GM23248 (cell line): Measurements from ENCODE around the gene FKBP8. TPM values are rescaled to one million over a fixed set of nuclear protein-coding genes. Genes with fewer than 3 reads are reported as not detected.

Source experiments
- DNase-seq: peaks from one replicate; pipeline ENCODE4 v3.0.0-alpha.2; 2015
- H2AFZ ChIP-seq: fragments of 200-600 bp; sonication (generic); 2 replicates; pipeline ENCODE4 v1.6.1; 2016; ENCODE audit warnings: antibody characterized with exemption
- H3F3A ChIP-seq: fragments of 200-600 bp; sonication (generic); 2 replicates; pipeline ENCODE4 v1.6.1; 2016; ENCODE audit warnings: mild to moderate bottlenecking, antibody characterized with exemption, mixed run types; ENCODE audit not compliant: insufficient read depth
- H3K27ac ChIP-seq: fragments of 200-600 bp; sonication (generic); 2 replicates; pipeline ENCODE4 v1.5.1; 2016; ENCODE audit warnings: mild to moderate bottlenecking
- H3K27me3 ChIP-seq: fragments of 200-600 bp; sonication (generic); replicated peaks from 2 replicates; pipeline ENCODE4 v1.6.1; 2016; ENCODE audit warnings: mild to moderate bottlenecking; ENCODE audit not compliant: insufficient read depth
- H3K36me3 ChIP-seq: fragments of 200-600 bp; sonication (generic); 2 replicates; pipeline ENCODE4 v1.6.1; 2016; ENCODE audit warnings: low read depth, mild to moderate bottlenecking
- H3K4me1 ChIP-seq: fragments of 200-600 bp; sonication (generic); 2 replicates; pipeline ENCODE4 v1.6.1; 2016; ENCODE audit warnings: mild to moderate bottlenecking; ENCODE audit not compliant: insufficient read depth
- H3K4me2 ChIP-seq: fragments of 200-600 bp; sonication (generic); one replicate; pipeline ENCODE4 v1.6.1; 2016; ENCODE audit warnings: mild to moderate bottlenecking; ENCODE audit not compliant: unreplicated experiment
- H3K4me3 ChIP-seq: fragments of 200-600 bp; sonication (generic); 2 replicates; pipeline ENCODE4 v1.5.1; 2016; ENCODE audit warnings: mild to moderate bottlenecking
- H3K79me2 ChIP-seq: fragments of 200-600 bp; sonication (generic); 2 replicates; pipeline ENCODE4 v1.6.1; 2016; ENCODE audit warnings: mild to moderate bottlenecking; ENCODE audit not compliant: insufficient read depth
- H3K9ac ChIP-seq: fragments of 200-600 bp; sonication (generic); 2 replicates; pipeline ENCODE4 v1.6.1; 2016; ENCODE audit warnings: mild to moderate bottlenecking
- H3K9me2 ChIP-seq: fragments of 200-600 bp; sonication (generic); 2 replicates; pipeline ENCODE4 v1.6.1; 2016; ENCODE audit warnings: mixed run types, mild to moderate bottlenecking, moderate library complexity; ENCODE audit not compliant: insufficient read depth
- H3K9me3 ChIP-seq: fragments of 200-600 bp; sonication (generic); one replicate; pipeline ENCODE4 v1.6.1; 2017; ENCODE audit warnings: low read depth
- H4K20me1 ChIP-seq: fragments of 200-600 bp; sonication (generic); 2 replicates; pipeline ENCODE4 v1.6.0; 2016; ENCODE audit not compliant: insufficient read depth
- EZH2 ChIP-seq: fragments of 200-600 bp; sonication (generic); IDR thresholded peaks from 2 replicates; pipeline ENCODE4 v1.6.1; 2018; ENCODE audit warnings: antibody characterized with exemption, mild to moderate bottlenecking; ENCODE audit not compliant: insufficient read depth, poor library complexity, severe bottlenecking
- EZH2phosphoT487 ChIP-seq: fragments of 200-600 bp; sonication (generic); IDR thresholded peaks from 2 replicates; pipeline ENCODE4 v1.6.1; 2018; ENCODE audit warnings: antibody characterized with exemption, moderate library complexity, mild to moderate bottlenecking, low read depth; ENCODE audit not compliant: insufficient read depth
- WGBS, 2 experiments: methylation state at CpG; one replicate each; pipeline ENCODE4 v1.1.6; 2015 to 2017; ENCODE audit warnings: low lambda C conversion rate in 2 of 2, low coverage in 1 of 2; ENCODE audit errors: missing lambda C conversion rate in 2 of 2; 5-methylcytosine and 5-hydroxymethylcytosine counted together
- in situ Hi-C: fragments of 300-500 bp; cut with MboI; formaldehyde crosslinking; loops from 2 replicates; pipeline ENCODE4 v1.15.0; 2020
- polyA plus RNA-seq: library from polyadenylated mRNA; unstranded; fragments of >200 nt; fragmentation: Nextera tagmentation; extraction: Ambion mirVana; gene quantifications from 2 replicates; pipeline ENCODE4 v1.2.1, GENCODE V29; 2016
- total RNA-seq: library from RNA; depleted of rRNA; stranded (reverse); fragments of >200 nt; shearing (Covaris generic); gene quantifications from 2 replicates; pipeline ENCODE4 v1.2.3, GENCODE V29; 2014

Gene FKBP8
- total and polyA plus RNA-seq, 2 experiments from 2014 or later, result 195 to 466 TPM

GRCh38 chr19:18587561-18587960 is 44.2 kb upstream of the FKBP8 start:
- 86 to 91% methylated on average over 11 to 12 of the region's 12 CpGs for WGBS, 2 experiments
- peaks cover 7% of the 10 kb centered on the region; the same call in 1 of the 2 replicates for H3K4me1 ChIP-seq
- in situ Hi-C loops, result loop anchor here (25.0 kb wide), 1 partner anchor 125 kb away; no protein-coding TSS in a partner anchor
- no peak overlapping the region for H3K4me3 ChIP-seq
- H3F3A ChIP-seq, result peaks cover 3% of the 10 kb centered on the region; the same call in 1 of the 2 replicates
- no peaks in the 10 kb centered on the region for H3K27me3 ChIP-seq
- no peak overlapping the region for H3K27ac ChIP-seq
- H3K9me2 ChIP-seq, result no peaks in the 10 kb centered on the region
- TF ChIP-seq EZH2phosphoT487, result no peak
- TF ChIP-seq EZH2, result no peak
- H4K20me1 ChIP-seq, result no peaks in the 10 kb centered on the region
- H3K9ac ChIP-seq, result no peak overlapping the region
- no peaks in the 10 kb centered on the region for H3K9me3 ChIP-seq
- no peaks in the 10 kb centered on the region for H3K79me2 ChIP-seq
- no peak overlapping the region for H3K4me2 ChIP-seq
- no peak for DNase-seq
- peak overlapping the region; percentile 88 for H2AFZ ChIP-seq
- no peaks in the 10 kb centered on the region for H3K36me3 ChIP-seq

DNA sequence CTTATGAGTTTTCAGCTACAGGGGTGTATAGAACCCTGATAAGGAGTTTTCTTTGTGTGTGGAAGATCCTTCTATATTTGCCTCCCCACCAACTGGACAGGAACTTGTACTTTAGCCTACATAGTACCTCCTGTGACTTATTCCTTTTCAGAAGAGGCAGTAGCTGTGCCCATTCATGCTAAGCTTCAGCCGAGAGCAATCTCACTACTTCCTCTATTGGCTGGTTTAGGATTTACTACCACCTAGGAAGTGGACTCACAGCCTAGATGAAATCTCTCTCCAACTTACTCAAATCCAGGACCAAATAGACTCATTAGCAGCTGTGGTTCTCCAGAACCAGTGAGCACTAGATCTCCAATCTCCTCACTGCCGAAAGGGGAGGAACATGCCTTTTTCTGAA is 42.9 kb upstream of the FKBP8 start:
- no peaks in the 10 kb centered on the region for H3K9me2 ChIP-seq
- no peaks in the 10 kb centered on the region for H3K79me2 ChIP-seq
- no peak overlapping the region for H3K4me2 ChIP-seq
- no peak overlapping the region for H3K4me3 ChIP-seq
- no peaks in the 10 kb centered on the region for H3K27me3 ChIP-seq
- DNase-seq, result peak; percentile 26
- no peak for TF ChIP-seq EZH2
- no peak for TF ChIP-seq EZH2phosphoT487
- no peaks in the 10 kb centered on the region for H3K9me3 ChIP-seq
- H4K20me1 ChIP-seq, result no peaks in the 10 kb centered on the region
- no peaks in the 10 kb centered on the region for H3F3A ChIP-seq
- H3K27ac ChIP-seq, result no peak overlapping the region
- H3K36me3 ChIP-seq, result no peaks in the 10 kb centered on the region
- H3K9ac ChIP-seq, result no peak overlapping the region
- no peak overlapping the region for H2AFZ ChIP-seq
- peaks cover 7% of the 10 kb centered on the region; the same call in 1 of the 2 replicates for H3K4me1 ChIP-seq
- 55 to 57% methylated on average over 2 of the region's 2 CpGs for WGBS, 2 experiments
- in situ Hi-C loops, result loop anchor here (25.0 kb wide), 1 partner anchor 124 kb away; no protein-coding TSS in a partner anchor

GRCh38 chr19:18580311-18580710 is 36.9 kb upstream of the FKBP8 start:
- H3K9me3 ChIP-seq, result no peaks in the 10 kb centered on the region
- no peaks in the 10 kb centered on the region for H3K27me3 ChIP-seq
- H3K4me2 ChIP-seq, result no peak overlapping the region
- H3K4me3 ChIP-seq, result no peak overlapping the region
- no peaks in the 10 kb centered on the region for H3K9me2 ChIP-seq
- peaks cover 30% of the 10 kb centered on the region; the same call in 1 of the 2 replicates for H3F3A ChIP-seq
- H3K79me2 ChIP-seq, result no peaks in the 10 kb centered on the region
- in situ Hi-C loops, result loop anchor here (25.0 kb wide), 1 partner anchor 118 kb away; no protein-coding TSS in a partner anchor
- no peak for TF ChIP-seq EZH2phosphoT487
- TF ChIP-seq EZH2, result no peak
- WGBS, 2 experiments, result 71 to 73% methylated on average over 7 of the region's 7 CpGs
- DNase-seq, result no peak
- H4K20me1 ChIP-seq, result no peaks in the 10 kb centered on the region
- peaks cover 9% of the 10 kb centered on the region; the same call in 1 of the 2 replicates for H3K36me3 ChIP-seq
- no peaks in the 10 kb centered on the region for H3K4me1 ChIP-seq
- no peak overlapping the region for H2AFZ ChIP-seq
- no peak overlapping the region for H3K9ac ChIP-seq
- no peak overlapping the region for H3K27ac ChIP-seq

DNA sequence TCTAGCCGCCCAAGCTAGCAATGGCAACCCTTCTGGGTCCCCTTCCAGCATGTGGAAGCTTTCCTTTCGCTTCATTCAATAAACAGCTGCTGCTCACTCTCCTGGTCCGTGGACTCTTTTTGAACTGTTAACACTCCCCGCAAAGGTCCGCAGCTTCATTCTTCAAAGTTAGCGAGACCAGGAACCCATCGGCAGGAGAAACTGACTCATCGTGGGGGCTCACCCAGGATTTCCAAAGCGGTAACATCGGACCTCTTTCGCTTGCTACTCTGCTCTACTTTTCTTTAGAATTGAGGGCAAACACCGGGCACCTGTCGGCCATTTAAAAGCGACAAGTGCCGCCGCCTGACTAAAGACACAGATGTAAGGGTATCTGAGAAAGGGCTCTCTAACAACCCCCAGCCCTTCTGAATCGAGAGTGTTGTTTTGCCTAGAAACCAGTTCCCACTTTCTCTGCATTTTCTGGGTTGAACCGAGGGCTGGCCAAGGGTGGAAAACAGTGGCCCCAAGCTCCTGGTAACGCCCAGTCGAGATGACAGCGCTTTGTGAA is 34.1 kb upstream of the FKBP8 start:
- Histone ChIP-seq H3K4me1 (peaks cover 14% of the 10 kb centered on the region), H3K9me3 (no peaks in the 10 kb centered on the region), H2AFZ (no peak overlapping the region), H3K4me3 (no peak overlapping the region), H3K36me3 (peaks cover 25% of the 10 kb centered on the region; the same call in 1 of the 2 replicates), H3K9me2 (no peaks in the 10 kb centered on the region), H3K9ac (no peak overlapping the region), H3F3A (peaks cover 31% of the 10 kb centered on the region; the same call in 1 of the 2 replicates), H3K79me2 (peaks cover 25% of the 10 kb centered on the region), H4K20me1 (no peaks in the 10 kb centered on the region), H3K27ac (no peak overlapping the region), H3K4me2 (no peak overlapping the region), H3K27me3 (no peaks in the 10 kb centered on the region)
- in situ Hi-C loops, result loop anchor here (25.0 kb wide), 1 partner anchor 115 kb away; no protein-coding TSS in a partner anchor
- TF ChIP-seq EZH2 (no peak), EZH2phosphoT487 (no peak)
- WGBS, 2 experiments, result 88 to 89% methylated on average over 21 of the region's 21 CpGs
- no peak for DNase-seq
